Superior temporal gyrus (tissue), 1 donor: ENCODE data around the gene COL6A5.
"Not testable (repeated sequence)": the region's sequence is repeated elsewhere in the genome, so short reads cannot be mapped to it uniquely, and the experiment has no call there.

Experiments
- DNase-seq: peaks from one replicate; pipeline ENCODE4 v3.0.0-alpha.2; 2016; ENCODE audit errors: extremely low spot score

The COL6A5 gene

DNA sequence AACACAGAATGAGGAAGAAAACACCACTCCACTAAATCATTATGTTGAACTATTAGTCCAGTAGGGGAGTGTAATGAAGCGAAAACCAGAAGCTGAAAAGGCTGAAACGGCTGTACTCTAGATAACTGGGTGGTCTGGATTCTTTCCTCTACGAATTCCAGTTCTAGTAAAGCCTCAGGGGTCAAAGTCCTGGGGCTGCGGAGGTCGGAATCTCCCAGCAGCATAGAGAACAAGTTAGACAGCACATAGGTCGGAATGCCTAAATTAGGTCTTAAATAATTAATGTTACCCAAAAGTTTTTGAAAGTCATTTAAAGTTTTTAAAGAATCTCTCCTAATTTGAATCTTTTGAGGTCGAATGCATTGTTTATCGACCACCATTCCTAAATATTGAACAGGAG lies 102.7 kb downstream of the COL6A5 start:
- not testable (repeated sequence) for DNase-seq

GRCh38 chr3:130456540-130456939 lies 111.1 kb downstream of the COL6A5 start:
- DNase-seq, result no peak

DNA sequence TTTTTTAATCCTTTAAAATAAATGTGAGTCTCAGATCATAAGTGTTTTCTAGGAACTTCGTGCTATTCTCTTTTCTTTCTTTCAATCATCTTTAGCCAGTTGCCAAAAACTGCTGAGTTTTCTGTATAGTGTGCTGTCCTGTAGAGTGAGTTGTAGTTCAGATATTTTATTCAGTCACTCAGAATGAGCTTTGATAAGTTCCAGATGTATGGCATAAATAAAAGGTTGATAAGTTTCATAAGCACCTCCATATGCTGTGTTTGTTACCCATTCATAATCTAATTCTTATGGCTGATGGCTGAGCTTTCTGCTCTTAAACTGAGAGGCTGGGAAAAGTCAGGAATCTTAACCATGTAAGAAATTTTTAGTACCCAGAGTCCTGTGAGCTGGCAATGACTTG lies 112.2 kb downstream of the COL6A5 start:
- DNase-seq, result no peak

DNA sequence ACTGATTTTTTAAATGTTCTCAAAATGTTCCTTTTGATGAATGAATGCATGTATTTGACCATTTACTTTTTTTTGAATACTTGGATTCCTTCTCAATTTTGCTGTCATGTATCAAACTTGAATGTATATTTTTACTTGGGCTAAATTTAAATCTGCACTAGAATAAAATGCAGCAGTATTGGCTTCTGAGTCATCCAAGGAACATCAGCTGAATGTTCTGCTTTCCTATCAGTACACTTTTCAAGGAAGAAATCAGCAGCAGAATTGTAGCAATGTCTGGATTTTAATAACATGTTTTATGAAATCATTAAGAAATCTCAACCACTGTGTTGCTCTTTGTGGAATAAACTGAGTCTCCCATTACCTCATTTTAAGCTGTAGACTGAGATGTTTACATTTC lies 114.5 kb downstream of the COL6A5 start:
- DNase-seq, result peak; percentile 54

GRCh38 chr3:130462089-130462488 lies 116.6 kb downstream of the COL6A5 start:
- DNase-seq, result no peak

DNA sequence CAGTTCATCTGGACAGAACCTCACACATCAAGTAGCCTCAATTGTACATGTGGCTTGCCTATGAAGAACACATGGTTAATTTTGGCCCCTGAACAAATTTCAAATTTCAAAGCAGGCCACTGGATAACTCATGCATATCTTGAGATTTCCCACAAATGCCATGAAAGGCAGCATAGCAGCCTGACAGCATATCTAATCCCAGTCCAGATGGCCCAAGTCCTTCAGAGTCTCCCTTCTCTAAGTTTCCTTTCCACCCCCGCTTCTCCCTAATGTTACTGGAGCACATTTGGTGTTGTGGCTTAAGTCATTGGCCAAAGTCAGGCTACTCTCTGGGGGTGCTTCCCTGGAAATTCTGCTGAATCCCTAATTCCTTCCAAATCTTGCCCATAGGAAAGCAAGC lies 117.7 kb downstream of the COL6A5 start:
- DNase-seq, result no peak

- DNase-seq, result no peak
Observed at GRCh38 chr3:130465521-130465920, 120.0 kb downstream of the COL6A5 start.

- DNase-seq, result no peak
Observed at GRCh38 chr3:130468311-130468710, 122.8 kb downstream of the COL6A5 start.

DNA sequence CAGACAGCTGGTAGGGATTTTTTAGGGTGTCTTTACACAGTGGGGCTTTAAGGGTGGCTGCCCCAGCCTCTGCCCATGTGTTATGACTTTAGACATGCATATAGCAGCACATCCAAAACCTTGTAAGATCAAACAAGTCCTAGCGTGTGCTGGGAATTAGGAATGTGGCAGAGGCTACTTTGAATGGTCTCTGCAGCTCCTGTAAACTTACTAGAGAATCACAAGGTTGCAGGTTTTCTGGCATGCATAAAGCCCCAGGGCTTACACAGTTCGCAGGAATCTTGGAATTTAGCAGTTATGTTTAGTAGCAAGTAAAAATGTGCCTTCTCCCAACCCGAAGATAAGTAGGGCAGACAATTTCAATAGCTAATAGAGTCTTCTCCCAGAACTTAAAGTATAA lies 124.7 kb downstream of the COL6A5 start:
- DNase-seq, result no peak

- DNase-seq, result no peak
Observed at GRCh38 chr3:130473416-130473815, 127.9 kb downstream of the COL6A5 start.

- DNase-seq, result no peak
Observed at GRCh38 chr3:130480736-130481135, 135.3 kb downstream of the COL6A5 start.

- DNase-seq, result no peak
Observed at GRCh38 chr3:130488288-130488687, 142.8 kb downstream of the COL6A5 start.

DNA sequence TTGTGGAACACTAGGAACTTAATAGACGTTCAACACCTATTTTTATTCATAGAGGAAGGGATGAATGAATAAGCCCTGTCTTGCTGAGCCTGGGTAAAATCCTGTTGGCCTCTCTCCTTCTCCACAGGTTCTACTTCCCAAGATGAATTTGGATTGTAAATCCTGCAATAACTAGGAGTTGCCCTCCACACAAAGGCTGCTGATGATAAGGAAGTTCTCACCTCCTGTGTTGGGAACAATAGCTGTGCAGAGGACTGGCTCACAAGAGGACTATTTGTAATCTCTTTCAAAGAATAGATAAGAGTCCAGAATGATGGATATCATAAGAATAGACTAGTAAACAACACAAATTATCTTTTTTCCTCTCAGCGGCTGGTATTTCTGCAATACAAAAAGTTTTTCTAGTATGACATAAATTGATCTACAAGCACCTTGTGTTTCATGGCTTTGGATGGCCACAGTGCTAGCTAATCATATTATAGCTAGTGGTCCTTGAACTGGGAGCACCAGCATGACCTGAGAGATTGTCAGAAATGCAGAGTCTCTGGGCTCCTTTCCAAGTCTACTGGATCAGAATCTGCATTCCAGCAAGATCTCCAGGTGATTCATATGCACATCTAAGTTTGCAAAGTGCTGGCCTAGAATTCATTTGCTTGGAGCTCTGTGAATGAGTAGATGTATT lies 143.4 kb downstream of the COL6A5 start:
- no peak for DNase-seq

DNA sequence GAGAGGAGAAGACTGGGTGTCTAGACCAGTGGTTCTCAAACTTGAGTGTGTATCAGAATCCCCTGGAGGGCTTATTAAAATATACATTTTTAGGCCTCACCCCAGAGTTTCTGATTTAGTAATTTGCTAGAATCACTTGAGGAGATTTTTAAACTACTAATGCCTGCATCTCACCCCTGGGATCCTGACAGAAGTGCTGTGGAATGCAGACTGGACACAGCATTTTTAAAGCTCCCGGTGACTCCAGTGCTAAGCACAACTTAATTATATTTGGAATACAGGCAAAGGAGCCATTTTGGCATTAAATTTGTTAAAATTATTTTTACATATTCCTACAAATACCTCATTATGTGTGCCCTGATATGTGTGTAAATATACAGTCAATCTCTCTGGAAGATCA lies 144.8 kb downstream of the COL6A5 start:
- no peak for DNase-seq

- DNase-seq, result no peak
Observed at GRCh38 chr3:130491431-130491830, 146.0 kb downstream of the COL6A5 start.

- DNase-seq, result no peak
Observed at GRCh38 chr3:130504701-130505100, 159.2 kb downstream of the COL6A5 start.

GRCh38 chr3:130506031-130506430 lies 160.6 kb downstream of the COL6A5 start:
- DNase-seq, result no peak

- no peak for DNase-seq
Observed at GRCh38 chr3:130507746-130508145, 162.3 kb downstream of the COL6A5 start.

GRCh38 chr3:130509008-130509407 lies 163.5 kb downstream of the COL6A5 start:
- DNase-seq, result no peak

DNA sequence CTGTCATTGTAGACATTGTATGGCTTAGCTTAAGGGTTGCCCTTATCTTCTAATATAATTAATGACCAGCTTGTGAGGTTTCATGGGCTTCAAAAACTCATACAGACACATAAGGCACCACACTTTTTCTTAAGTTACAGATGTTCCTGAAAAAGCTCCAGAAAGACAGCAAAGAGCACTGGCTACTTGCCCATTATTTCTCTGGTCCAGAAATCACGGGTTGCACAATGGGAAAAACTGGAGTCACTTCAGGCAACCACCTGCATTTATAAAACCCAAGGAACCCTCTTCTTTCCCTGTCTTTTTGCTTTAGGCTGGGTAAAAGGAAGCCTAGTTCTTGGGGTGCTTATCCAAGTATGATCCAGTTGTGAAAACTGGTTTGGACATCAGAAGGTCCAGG lies 169.2 kb downstream of the COL6A5 start:
- no peak for DNase-seq

GRCh38 chr3:130515755-130516154 lies 170.3 kb downstream of the COL6A5 start:
- no peak for DNase-seq

- DNase-seq, result no peak
Observed at GRCh38 chr3:130516645-130517512, 171.4 kb downstream of the COL6A5 start, which contains the start of gene COL6A6. COL6A6 (plus strand) TSS chr3:130517177; CDS start chr3:130560365, 43,188 bp downstream.

GRCh38 chr3:130517602-130518001 lies 172.1 kb downstream of the COL6A5 start:
- no peak for DNase-seq
